ENCODE data around the gene SPTB. TPM values are rescaled to one million over a fixed set of nuclear protein-coding genes. Genes with fewer than 3 reads are reported as not detected.

Gene SPTB
- total and polyA plus RNA-seq, 8 donors = 2.2 to 4.7 (median 3.3) TPM

GRCh38 chr14:64912261-64912660 is 32.6 kb upstream of the SPTB start:
- Histone ChIP-seq H3K4me1 (peaks cover 13 to 29% of the 10 kb centered on the region in 2 donors), H3K9me3 (no peaks in the 10 kb centered on the region), H3K4me3 (no peak overlapping the region), H3K27me3 (peaks cover 0 to 5% of the 10 kb centered on the region in 2 donors), H3K27ac (no peak overlapping the region), H3K36me3 (no peaks in the 10 kb centered on the region)
- no peak for ATAC-seq
- DNase-seq = no peak
- no peak for TF ChIP-seq CTCF (IDR thresholded peaks at IDR 0.05)
- intact Hi-C loops (cut with DNase I) = no loop called here

- DNase-seq = peak in 1 of 4 donors; percentile 26
- peak; percentile 20 to 28 for TF ChIP-seq CTCF (IDR thresholded peaks at IDR 0.05)
- peaks cover 11 to 16% of the 10 kb centered on the region in 2 donors for H3K4me1 ChIP-seq
- no peaks in the 10 kb centered on the region for H3K9me3 ChIP-seq
- ATAC-seq = no peak
- peaks cover 0 to 5% of the 10 kb centered on the region in 2 donors for H3K27me3 ChIP-seq
- H3K36me3 ChIP-seq = no peaks in the 10 kb centered on the region
- no peak overlapping the region for H3K4me3 ChIP-seq
- intact Hi-C loops (cut with DNase I) = no loop called here
- H3K27ac ChIP-seq = no peak overlapping the region
Measured at GRCh38 chr14:64910847-64911495, 31.3 kb upstream of the SPTB start.

GRCh38 chr14:64906022-64906421 is 26.3 kb upstream of the SPTB start:
- intact Hi-C loops (cut with DNase I) = no loop called here
- Histone ChIP-seq H3K4me3 (no peak overlapping the region), H3K4me1 (no peaks in the 10 kb centered on the region), H3K27ac (no peak overlapping the region), H3K27me3 (peaks cover 0 to 5% of the 10 kb centered on the region in 2 donors), H3K36me3 (no peaks in the 10 kb centered on the region), H3K9me3 (no peaks in the 10 kb centered on the region)
- no peak for TF ChIP-seq CTCF (IDR thresholded peaks at IDR 0.05)
- no peak for DNase-seq
- no peak for ATAC-seq

GRCh38 chr14:64899958-64900357 is 20.3 kb upstream of the SPTB start:
- Histone ChIP-seq H3K4me1 (no peaks in the 10 kb centered on the region), H3K27ac (no peak overlapping the region), H3K27me3 (peaks cover 0 to 3% of the 10 kb centered on the region in 2 donors), H3K9me3 (no peaks in the 10 kb centered on the region), H3K36me3 (no peaks in the 10 kb centered on the region), H3K4me3 (no peak overlapping the region)
- DNase-seq (no peak), ATAC-seq (peak; percentile 30)
- no peak for TF ChIP-seq CTCF (IDR thresholded peaks at IDR 0.05)
- intact Hi-C loops (cut with DNase I) = no loop called here

- Histone ChIP-seq H3K36me3 (no peaks in the 10 kb centered on the region), H3K4me3 (no peak overlapping the region), H3K9me3 (no peaks in the 10 kb centered on the region), H3K4me1 (no peaks in the 10 kb centered on the region), H3K27me3 (peaks cover 3 to 21% of the 10 kb centered on the region in 2 donors), H3K27ac (no peak overlapping the region)
- ATAC-seq (peak; percentile 95), DNase-seq (peak in 2 of 4 donors; percentile 25 to 67)
- intact Hi-C loops (cut with DNase I) = no loop called here
- TF ChIP-seq CTCF (IDR thresholded peaks at IDR 0.05) = peak; percentile 30 to 52
Measured at GRCh38 chr14:64891839-64892375, 12.2 kb upstream of the SPTB start.
